GM12865 (cell line): ENCODE data around the gene CLGN.

ENCODE experiments used
- DNase-seq: peaks from one replicate; pipeline ENCODE4 v3.0.0; 2010; ENCODE audit warnings: low read depth
- H3K4me3 ChIP-seq: 2 replicates; pipeline ENCODE4 v1.5.1; 2011; ENCODE audit warnings: mild to moderate bottlenecking, low read depth, low read length, control low read depth
- TF ChIP-seq, protein P1 (sequence below): IDR thresholded peaks from 2 replicates; pipeline ENCODE4 v1.5.1; 2011; ENCODE audit warnings: low read length, control low read depth, low read depth, inconsistent platforms; ENCODE audit not compliant: insufficient read depth; ENCODE audit errors: missing control alignments

CLGN gene, protein sequence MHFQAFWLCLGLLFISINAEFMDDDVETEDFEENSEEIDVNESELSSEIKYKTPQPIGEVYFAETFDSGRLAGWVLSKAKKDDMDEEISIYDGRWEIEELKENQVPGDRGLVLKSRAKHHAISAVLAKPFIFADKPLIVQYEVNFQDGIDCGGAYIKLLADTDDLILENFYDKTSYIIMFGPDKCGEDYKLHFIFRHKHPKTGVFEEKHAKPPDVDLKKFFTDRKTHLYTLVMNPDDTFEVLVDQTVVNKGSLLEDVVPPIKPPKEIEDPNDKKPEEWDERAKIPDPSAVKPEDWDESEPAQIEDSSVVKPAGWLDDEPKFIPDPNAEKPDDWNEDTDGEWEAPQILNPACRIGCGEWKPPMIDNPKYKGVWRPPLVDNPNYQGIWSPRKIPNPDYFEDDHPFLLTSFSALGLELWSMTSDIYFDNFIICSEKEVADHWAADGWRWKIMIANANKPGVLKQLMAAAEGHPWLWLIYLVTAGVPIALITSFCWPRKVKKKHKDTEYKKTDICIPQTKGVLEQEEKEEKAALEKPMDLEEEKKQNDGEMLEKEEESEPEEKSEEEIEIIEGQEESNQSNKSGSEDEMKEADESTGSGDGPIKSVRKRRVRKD

GRCh38 chr4:140427106-140427918 lies at the start of gene CLGN:
Gene CLGN, minus strand, starts transcription at chr4:140427648. Its CDS starts 14,570 bp downstream, at chr4:140413078.
- DNase-seq, result peak; percentile 73
- TF ChIP-seq, protein P1, sequence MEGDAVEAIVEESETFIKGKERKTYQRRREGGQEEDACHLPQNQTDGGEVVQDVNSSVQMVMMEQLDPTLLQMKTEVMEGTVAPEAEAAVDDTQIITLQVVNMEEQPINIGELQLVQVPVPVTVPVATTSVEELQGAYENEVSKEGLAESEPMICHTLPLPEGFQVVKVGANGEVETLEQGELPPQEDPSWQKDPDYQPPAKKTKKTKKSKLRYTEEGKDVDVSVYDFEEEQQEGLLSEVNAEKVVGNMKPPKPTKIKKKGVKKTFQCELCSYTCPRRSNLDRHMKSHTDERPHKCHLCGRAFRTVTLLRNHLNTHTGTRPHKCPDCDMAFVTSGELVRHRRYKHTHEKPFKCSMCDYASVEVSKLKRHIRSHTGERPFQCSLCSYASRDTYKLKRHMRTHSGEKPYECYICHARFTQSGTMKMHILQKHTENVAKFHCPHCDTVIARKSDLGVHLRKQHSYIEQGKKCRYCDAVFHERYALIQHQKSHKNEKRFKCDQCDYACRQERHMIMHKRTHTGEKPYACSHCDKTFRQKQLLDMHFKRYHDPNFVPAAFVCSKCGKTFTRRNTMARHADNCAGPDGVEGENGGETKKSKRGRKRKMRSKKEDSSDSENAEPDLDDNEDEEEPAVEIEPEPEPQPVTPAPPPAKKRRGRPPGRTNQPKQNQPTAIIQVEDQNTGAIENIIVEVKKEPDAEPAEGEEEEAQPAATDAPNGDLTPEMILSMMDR, result peak; percentile 34
- peak within 1 kb of the TSS; percentile 77 for H3K4me3 ChIP-seq

DNA sequence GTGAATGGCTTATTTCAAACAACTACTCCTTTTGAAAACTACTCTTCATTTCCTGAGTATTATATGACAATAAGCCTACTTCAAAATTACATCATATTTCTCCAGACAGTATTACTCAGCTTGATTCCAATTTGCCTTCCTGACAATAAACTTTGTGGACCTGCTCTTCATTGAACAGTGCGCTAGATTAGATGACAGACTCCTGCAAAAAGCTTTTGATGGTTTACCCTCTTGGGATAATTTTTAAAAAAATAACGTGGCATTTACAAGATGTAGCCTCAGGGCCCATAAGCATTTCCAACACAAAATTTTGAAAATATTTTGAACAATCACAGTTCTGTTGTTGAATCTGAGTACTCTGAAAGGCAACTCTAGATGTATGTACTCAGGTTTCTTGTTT lies 44.7 kb upstream of the CLGN start:
- TF ChIP-seq, protein P1, result no peak
- no peak for DNase-seq
- no peak overlapping the region for H3K4me3 ChIP-seq

GRCh38 chr4:140469791-140470733 lies 42.6 kb upstream of the CLGN start:
- H3K4me3 ChIP-seq, result no peak overlapping the region
- no peak for DNase-seq
- TF ChIP-seq, protein P1, result no peak

GRCh38 chr4:140466146-140466545 lies 38.7 kb upstream of the CLGN start:
- DNase-seq, result no peak
- no peak overlapping the region for H3K4me3 ChIP-seq
- TF ChIP-seq, protein P1, result no peak

- no peak for DNase-seq
- TF ChIP-seq, protein P1, result no peak
- no peak overlapping the region for H3K4me3 ChIP-seq
Observed at GRCh38 chr4:140463614-140464013, 36.2 kb upstream of the CLGN start.

GRCh38 chr4:140463182-140463581 lies 35.7 kb upstream of the CLGN start:
- TF ChIP-seq, protein P1, result no peak

More at GRCh38 chr4:140463182-140463581, 35.7 kb upstream of the CLGN start:
- DNase-seq, result no peak
- H3K4me3 ChIP-seq, result no peak overlapping the region
